Measurements from ENCODE around the gene HECTD2.

DNA sequence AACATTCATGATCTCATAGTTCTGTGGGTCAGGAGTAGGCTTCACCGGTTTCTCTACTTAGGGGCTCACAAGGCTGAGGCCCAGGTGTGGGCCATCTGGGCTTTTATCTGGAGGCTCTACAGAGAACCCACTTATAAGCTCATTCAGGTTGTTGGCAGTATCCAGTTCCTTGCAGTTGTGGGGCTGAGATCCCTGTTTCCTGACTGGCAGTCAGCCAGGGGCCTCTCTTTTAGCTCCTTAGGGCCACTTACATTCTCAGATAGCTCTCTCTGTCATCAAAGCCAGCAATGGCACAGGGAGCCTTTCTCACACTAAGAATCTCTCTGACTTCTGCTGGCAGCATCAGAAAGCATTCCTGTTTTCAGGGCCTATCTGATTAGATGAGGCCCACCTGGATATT lies 18.2 kb upstream of the HECTD2 start:
- TF ChIP-seq, protein P1, sequence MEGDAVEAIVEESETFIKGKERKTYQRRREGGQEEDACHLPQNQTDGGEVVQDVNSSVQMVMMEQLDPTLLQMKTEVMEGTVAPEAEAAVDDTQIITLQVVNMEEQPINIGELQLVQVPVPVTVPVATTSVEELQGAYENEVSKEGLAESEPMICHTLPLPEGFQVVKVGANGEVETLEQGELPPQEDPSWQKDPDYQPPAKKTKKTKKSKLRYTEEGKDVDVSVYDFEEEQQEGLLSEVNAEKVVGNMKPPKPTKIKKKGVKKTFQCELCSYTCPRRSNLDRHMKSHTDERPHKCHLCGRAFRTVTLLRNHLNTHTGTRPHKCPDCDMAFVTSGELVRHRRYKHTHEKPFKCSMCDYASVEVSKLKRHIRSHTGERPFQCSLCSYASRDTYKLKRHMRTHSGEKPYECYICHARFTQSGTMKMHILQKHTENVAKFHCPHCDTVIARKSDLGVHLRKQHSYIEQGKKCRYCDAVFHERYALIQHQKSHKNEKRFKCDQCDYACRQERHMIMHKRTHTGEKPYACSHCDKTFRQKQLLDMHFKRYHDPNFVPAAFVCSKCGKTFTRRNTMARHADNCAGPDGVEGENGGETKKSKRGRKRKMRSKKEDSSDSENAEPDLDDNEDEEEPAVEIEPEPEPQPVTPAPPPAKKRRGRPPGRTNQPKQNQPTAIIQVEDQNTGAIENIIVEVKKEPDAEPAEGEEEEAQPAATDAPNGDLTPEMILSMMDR (IDR thresholded peaks at IDR 0.05; ENCODE audit: low read depth, low read length, poor library complexity, severe bottlenecking): no peak
- no peak for TF ChIP-seq EZH2phosphoT487 (IDR thresholded peaks at IDR 0.05; ENCODE audit: borderline replicate concordance, low read length)
